Umbilical cord (tissue), 2 donors: Measurements from ENCODE around the gene FLVCR2. TPM values are rescaled to one million over a fixed set of nuclear protein-coding genes. Genes with fewer than 3 reads are reported as not detected.

ENCODE experiments used
- DNase-seq: peaks from one replicate; pipeline ENCODE4 v3.0.0-alpha.2; 2015; ENCODE audit warnings: low spot score
- total RNA-seq: library from RNA; depleted of rRNA; stranded (reverse); fragments of >200 nt; gene quantifications from one replicate; pipeline ENCODE4 v1.2.3, GENCODE V29; 2014; ENCODE audit warnings: low replicate concordance; ENCODE audit not compliant: insufficient read depth

Gene FLVCR2
- 2.6 TPM for total RNA-seq

- peak; percentile 80 for DNase-seq
Measured at GRCh38 chr14:75578102-75578785, at the start of gene FLVCR2. Gene FLVCR2 (plus strand): TSS chr14:75578620. CDS start chr14:75578973, 353 bp downstream.

- DNase-seq: no peak
Measured at GRCh38 chr14:75531256-75531655, 47.2 kb upstream of the FLVCR2 start.

GRCh38 chr14:75531660-75532317, 46.6 kb upstream of the FLVCR2 start:
- DNase-seq: no peak

GRCh38 chr14:75533791-75534555, 44.4 kb upstream of the FLVCR2 start:
- no peak for DNase-seq

GRCh38 chr14:75535164-75535898, 43.1 kb upstream of the FLVCR2 start:
- no peak for DNase-seq

GRCh38 chr14:75537071-75537470, 41.3 kb upstream of the FLVCR2 start:
- no peak for DNase-seq

- no peak for DNase-seq
Measured at GRCh38 chr14:75539162-75539560, 39.3 kb upstream of the FLVCR2 start.

GRCh38 chr14:75539561-75540478, 38.6 kb upstream of the FLVCR2 start:
- DNase-seq: no peak

GRCh38 chr14:75540479-75540851, 38.0 kb upstream of the FLVCR2 start:
- no peak for DNase-seq

GRCh38 chr14:75542588-75543091, 35.8 kb upstream of the FLVCR2 start:
- DNase-seq: peak; percentile 76

- no peak for DNase-seq
Measured at GRCh38 chr14:75543253-75543652, 35.2 kb upstream of the FLVCR2 start.

GRCh38 chr14:75543786-75544185, 34.6 kb upstream of the FLVCR2 start:
- no peak for DNase-seq

- DNase-seq: no peak
Measured at GRCh38 chr14:75545907-75546306, 32.5 kb upstream of the FLVCR2 start.

GRCh38 chr14:75547552-75548250, 30.7 kb upstream of the FLVCR2 start:
- DNase-seq: no peak

GRCh38 chr14:75548544-75548943, 29.9 kb upstream of the FLVCR2 start:
- DNase-seq: no peak

GRCh38 chr14:75549169-75549568, 29.3 kb upstream of the FLVCR2 start:
- DNase-seq: no peak

- DNase-seq: no peak
Measured at GRCh38 chr14:75551021-75551420, 27.4 kb upstream of the FLVCR2 start.

GRCh38 chr14:75553157-75553556, 25.3 kb upstream of the FLVCR2 start:
- no peak for DNase-seq

- no peak for DNase-seq
Measured at GRCh38 chr14:75553761-75554364, 24.6 kb upstream of the FLVCR2 start.
